ENCODE results near the gene DLG2.

DNA sequence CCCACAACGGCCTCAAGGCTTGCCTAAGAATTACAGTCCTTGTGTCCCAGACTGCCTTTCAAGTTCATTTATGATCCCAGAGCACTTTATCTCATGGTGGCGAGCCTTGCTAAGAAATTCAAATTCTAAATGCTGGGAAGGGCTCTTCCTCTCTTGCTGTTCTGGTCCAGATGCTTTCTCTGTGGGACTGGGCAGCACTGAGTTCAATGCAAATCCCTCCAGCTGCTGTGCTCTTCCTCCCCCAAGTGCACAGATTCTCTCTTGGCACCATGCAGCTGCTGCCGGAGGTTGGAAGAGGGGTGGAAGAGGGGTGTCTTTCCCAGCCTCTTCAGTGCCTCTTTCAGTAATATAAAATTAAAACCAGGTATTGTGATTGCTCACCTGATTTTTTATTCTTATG, 828.0 kb downstream of the DLG2 start:
- TF ChIP-seq, protein P1, sequence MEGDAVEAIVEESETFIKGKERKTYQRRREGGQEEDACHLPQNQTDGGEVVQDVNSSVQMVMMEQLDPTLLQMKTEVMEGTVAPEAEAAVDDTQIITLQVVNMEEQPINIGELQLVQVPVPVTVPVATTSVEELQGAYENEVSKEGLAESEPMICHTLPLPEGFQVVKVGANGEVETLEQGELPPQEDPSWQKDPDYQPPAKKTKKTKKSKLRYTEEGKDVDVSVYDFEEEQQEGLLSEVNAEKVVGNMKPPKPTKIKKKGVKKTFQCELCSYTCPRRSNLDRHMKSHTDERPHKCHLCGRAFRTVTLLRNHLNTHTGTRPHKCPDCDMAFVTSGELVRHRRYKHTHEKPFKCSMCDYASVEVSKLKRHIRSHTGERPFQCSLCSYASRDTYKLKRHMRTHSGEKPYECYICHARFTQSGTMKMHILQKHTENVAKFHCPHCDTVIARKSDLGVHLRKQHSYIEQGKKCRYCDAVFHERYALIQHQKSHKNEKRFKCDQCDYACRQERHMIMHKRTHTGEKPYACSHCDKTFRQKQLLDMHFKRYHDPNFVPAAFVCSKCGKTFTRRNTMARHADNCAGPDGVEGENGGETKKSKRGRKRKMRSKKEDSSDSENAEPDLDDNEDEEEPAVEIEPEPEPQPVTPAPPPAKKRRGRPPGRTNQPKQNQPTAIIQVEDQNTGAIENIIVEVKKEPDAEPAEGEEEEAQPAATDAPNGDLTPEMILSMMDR (IDR thresholded peaks at IDR 0.05), result no peak
- TF ChIP-seq POLR2A (IDR thresholded peaks at IDR 0.05) (no peak), POLR2AphosphoS5 (IDR thresholded peaks at IDR 0.05) (no peak), EP300 (IDR thresholded peaks at IDR 0.05) (no peak)

Data from sigmoid colon (tissue), 4 donors.